HepG2 (cell line): ENCODE results near the gene APOL2. TPM values are rescaled to one million over a fixed set of nuclear protein-coding genes. Genes with fewer than 3 reads are reported as not detected.

Experiments
- ATAC-seq: fragments of 200-7000 bp; cut with Tn5 transposase; 3 replicates; pipeline ENCODE4 v1.9.1; 2020; ENCODE audit warnings: mild to moderate bottlenecking, moderate library complexity
- BruUV-seq: library from RNA; stranded (reverse); fragments of 400-500 nt; replicated peaks from 2 replicates; lab custom pipeline; 2021; lab: Mats Ljungman, UMichigan
- CTCF ChIA-PET: fragments of 300-600 bp; formaldehyde crosslinking; extraction: SDS; loops from one replicate; lab custom pipeline; 2021; ENCODE audit warnings: low total read pairs, inconsistent platforms, low intra/inter-chr PET ratio; lab: Yijun Ruan, JAX
- POLR2A ChIA-PET: fragments of 350-600 bp; sonication (Branson Sonifier 250); formaldehyde crosslinking; loops from one replicate; lab custom pipeline; 2020; ENCODE audit warnings: antibody characterized with exemption, inconsistent platforms; lab: Yijun Ruan, JAX
- DNase-seq: peaks from one replicate; pipeline ENCODE4 v3.0.0-alpha.2; 2015; ENCODE audit warnings: low spot score
- FAIRE-seq: peaks from 3 replicates; lab custom pipeline; 2011; peaks lifted over from hg19 to GRCh38; lab: Jason Lieb, UNC
- H2AFZ ChIP-seq: one replicate; pipeline ENCODE4 v1.6.1; 2011; ENCODE audit warnings: low read length, inconsistent platforms
- H3K27ac ChIP-seq: fragments of 300-600 bp; 3 replicates; pipeline ENCODE4 v1.8.0; 2011; ENCODE audit warnings: mixed run types, mild to moderate bottlenecking, mixed read lengths, low read length, inconsistent platforms; ENCODE audit not compliant: insufficient read depth; ENCODE audit errors: extremely low read length
- H3K27me3 ChIP-seq, 2 experiments: fragments of 200-600 bp in 1 of 2; 2 replicates in 1 of 2; 3 replicates in 1 of 2; pipeline versions ENCODE4 v1.6.0 to v1.8.0; 2011; ENCODE audit warnings: low read length in 2 of 2, mild to moderate bottlenecking in 2 of 2, moderate library complexity in 2 of 2, inconsistent platforms in 1 of 2; ENCODE audit not compliant: insufficient read depth in 2 of 2, control insufficient read depth in 1 of 2
- H3K36me3 ChIP-seq, 2 experiments: fragments of 200-600 bp in 1 of 2; replicated peaks in 1 of 2; 2 replicates in 1 of 2; 3 replicates in 1 of 2; pipeline versions ENCODE4 v1.5.1 to v1.8.0; 2011; ENCODE audit warnings: low read length in 2 of 2, inconsistent platforms in 1 of 2; ENCODE audit not compliant: insufficient read depth in 2 of 2, control insufficient read depth in 1 of 2
- H3K4me1 ChIP-seq: 2 replicates; pipeline ENCODE4 v1.5.1; 2012; ENCODE audit warnings: low read length, inconsistent platforms; ENCODE audit not compliant: insufficient read depth
- H3K4me2 ChIP-seq: 2 replicates; pipeline ENCODE4 v1.6.0; 2011; ENCODE audit warnings: low read depth, low read length, inconsistent platforms
- H3K4me3 ChIP-seq, 3 experiments: fragments of 200-600 bp in 1 of 3; sonication (generic), shearing (Covaris generic) in 1 of 3; replicated peaks in 1 of 3; 2 replicates each; pipeline ENCODE4 v1.5.1; 2011 to 2016; ENCODE audit warnings: low read length in 3 of 3, inconsistent platforms in 2 of 3, low read depth in 2 of 3, mild to moderate bottlenecking in 2 of 3, control low read depth in 1 of 3, mixed read lengths in 1 of 3; ENCODE audit not compliant: insufficient read depth in 1 of 3
- H3K79me2 ChIP-seq: one replicate; pipeline ENCODE4 v1.6.1; 2011; ENCODE audit warnings: low read length, inconsistent platforms; ENCODE audit not compliant: insufficient read depth
- H3K9ac ChIP-seq: 2 replicates; pipeline ENCODE4 v1.6.0; 2011; ENCODE audit warnings: mild to moderate bottlenecking, low read depth, low read length, inconsistent platforms; ENCODE audit not compliant: insufficient read depth
- H3K9me3 ChIP-seq: 2 replicates; pipeline ENCODE4 v1.5.1; 2012; ENCODE audit warnings: mild to moderate bottlenecking, low read length
- H4K20me1 ChIP-seq: 2 replicates; pipeline ENCODE4 v1.6.0; 2011; ENCODE audit warnings: inconsistent platforms, mild to moderate bottlenecking, low read length, moderate library complexity; ENCODE audit not compliant: insufficient read depth
- CTCF ChIP-seq: sonication (generic); formaldehyde crosslinking; IDR thresholded peaks from 2 replicates; pipeline ENCODE4 v1.5.0; 2020; ENCODE audit warnings: mild to moderate bottlenecking, missing genetic modification reagents, moderate library complexity
- MIER2 ChIP-seq: IDR thresholded peaks from 2 replicates; pipeline ENCODE4 v1.6.1; 2016; ENCODE audit warnings: missing biosample characterization, missing genetic modification reagents
- REST ChIP-seq, 2 experiments: IDR thresholded peaks; 2 replicates each; pipeline ENCODE4 v1.6.1; 2011 to 2012; ENCODE audit warnings: low read length in 2 of 2, borderline replicate concordance in 1 of 2, low read depth in 1 of 2, mild to moderate bottlenecking in 1 of 2, moderate library complexity in 1 of 2
- ZFX ChIP-seq: sonication (generic); formaldehyde crosslinking; IDR thresholded peaks from 2 replicates; pipeline ENCODE4 v1.4.0; 2020; ENCODE audit warnings: mild to moderate bottlenecking, low read depth, missing genetic modification reagents, moderate library complexity
- ZNF331 ChIP-seq: sonication (generic); formaldehyde crosslinking; IDR thresholded peaks from 2 replicates; pipeline ENCODE4 v1.4.0; 2020; ENCODE audit warnings: missing genetic modification reagents
- ZNF687 ChIP-seq: sonication (generic); formaldehyde crosslinking; IDR thresholded peaks from 2 replicates; pipeline ENCODE4 v1.5.1; 2020; ENCODE audit warnings: mild to moderate bottlenecking, missing genetic modification reagents, moderate library complexity
- WGBS: methylation state at CpG from one replicate; pipeline ENCODE4 v1.1.6; 2017; ENCODE audit warnings: low lambda C conversion rate; 5-methylcytosine and 5-hydroxymethylcytosine counted together
- in situ Hi-C: cut with HindIII; loops from 2 replicates; pipeline ENCODE4 v1.10.0; 2017; ENCODE audit warnings: low pct_unique_long_range_greater_than_20kb; ENCODE audit not compliant: extremely low pct_ligation_motif_present
- intact Hi-C: fragments of 100-400 bp; cut with micrococcal nuclease; formaldehyde crosslinking; loops from one replicate; pipeline ENCODE4 v1.10.0; 2022; ENCODE audit not compliant: unreplicated experiment
- polyA plus RNA-seq, 8 experiments: library from polyadenylated mRNA; depleted of rRNA in 3 of 8; stranded (reverse) in 7 of 8; unstranded in 1 of 8; fragments of >200 nt; fragmentation: Illumina TruSeq in 4 of 8; extraction: Trizol in 4 of 8; gene quantifications; 2 replicates each; pipeline versions ENCODE4 v1.2.1 to v1.2.3, GENCODE V29; 2011 to 2016; ENCODE audit warnings: low read depth in 4 of 8, missing spikeins in 1 of 8, mixed read lengths in 1 of 8; ENCODE audit not compliant: insufficient read depth in 1 of 8
- total RNA-seq, 5 experiments: library from RNA; depleted of rRNA; stranded (reverse); fragments of >200 nt; fragmentation: Illumina TruSeq; extraction: Trizol; gene quantifications; 2 replicates each; pipeline ENCODE4 v1.2.3, GENCODE V29; 2016; ENCODE audit warnings: low read depth in 1 of 5

Gene APOL2
- total and polyA plus RNA-seq, 2 of the 13 experiments (the other 11 are each of a cell fraction or from before 2014, with no cell fraction given): 28.7 to 51.2 TPM

GRCh38 chr22:36199001-36199551, 40.3 kb downstream of the APOL2 start:
- DNase-seq (peak; percentile 24), ATAC-seq (peak; percentile 64), FAIRE-seq (peak; percentile 18)
- POLR2A ChIA-PET: no interaction called here
- Histone ChIP-seq H3K4me1 (peaks cover 46% of the 10 kb centered on the region), H3K4me3 (no peak overlapping the region), H3K36me3 (no peaks in the 10 kb centered on the region), H3K9me3 (no peaks in the 10 kb centered on the region), H3K9ac (no peak overlapping the region), H2AFZ (no peak overlapping the region), H4K20me1 (no peaks in the 10 kb centered on the region), H3K27me3 (no peaks in the 10 kb centered on the region; a peak in 1 of 5 replicates), H3K79me2 (no peaks in the 10 kb centered on the region), H3K4me2 (no peak overlapping the region), H3K27ac (no peak overlapping the region)
- CTCF ChIA-PET: no interaction called here
- TF ChIP-seq CTCF (CRISPR knock-in tag) (0 out of 2 replicates have a peak, but pooled peaks have one; percentile 21), REST (IDR thresholded peaks at IDR 0.05; ENCODE audit: borderline replicate concordance in 1 of 2, low read depth in 1 of 2, low read length in 2 of 2) (peak; percentile 14 to 83; a peak in 3 of 4 replicates), ZNF687 (CRISPR knock-in tag) (peak; percentile 10; the same call in 1 of the 2 replicates), ZFX (no peak), MIER2 (CRISPR knock-in tag) (peak; percentile 58; the same call in 1 of the 2 replicates), ZNF331 (CRISPR knock-in tag) (peak; percentile 60; the same call in 1 of the 2 replicates)
- in situ Hi-C loops: loop anchor here (5.0 kb wide), 1 partner anchor 88 kb away; no protein-coding TSS in a partner anchor
- WGBS: no CpG with 5 or more reads among the region's 5 CpGs
- BruUV-seq: no TSS peak
- intact Hi-C loops: no loop called here
